GM20000 (cell line): ENCODE measurements around the gene STK40.

Experiments
- DNase-seq: peaks from one replicate; pipeline ENCODE4 v3.0.0; 2012; ENCODE audit warnings: low spot score
- TF ChIP-seq, protein P1 (sequence below): IDR thresholded peaks from 2 replicates; pipeline ENCODE4 v1.5.1; 2012; ENCODE audit warnings: mild to moderate bottlenecking, control low read depth; ENCODE audit errors: extremely low read depth, missing control alignments

The STK40 gene

DNA sequence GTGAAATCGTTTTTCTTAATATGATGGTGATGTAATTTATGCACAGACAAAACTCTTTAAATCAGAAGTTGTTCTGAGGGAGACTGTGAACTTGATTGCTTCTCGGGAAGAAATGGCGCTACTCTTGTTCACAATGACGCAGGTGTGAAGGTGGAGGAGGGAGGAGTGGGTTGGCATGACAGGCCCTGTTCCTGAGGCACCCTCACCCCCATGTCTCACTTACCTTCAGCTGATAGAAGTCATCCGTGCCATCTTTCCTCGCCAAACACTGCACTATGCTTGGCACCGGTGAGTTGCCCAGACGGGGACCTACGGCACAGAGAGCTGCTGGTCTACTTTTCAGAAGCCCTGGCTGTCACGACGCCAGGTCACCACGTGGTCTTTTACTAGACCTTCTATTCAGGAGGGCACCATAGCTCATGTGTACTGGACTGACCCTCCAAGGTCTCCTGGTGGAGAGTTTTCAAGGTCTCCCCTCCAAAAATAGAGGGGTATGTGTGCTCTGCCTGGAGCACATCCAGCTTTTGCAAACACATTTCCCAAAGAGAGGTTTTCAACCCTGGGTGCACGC, 27.1 kb downstream of the STK40 start:
- DNase-seq, result no peak
- TF ChIP-seq, protein P1, sequence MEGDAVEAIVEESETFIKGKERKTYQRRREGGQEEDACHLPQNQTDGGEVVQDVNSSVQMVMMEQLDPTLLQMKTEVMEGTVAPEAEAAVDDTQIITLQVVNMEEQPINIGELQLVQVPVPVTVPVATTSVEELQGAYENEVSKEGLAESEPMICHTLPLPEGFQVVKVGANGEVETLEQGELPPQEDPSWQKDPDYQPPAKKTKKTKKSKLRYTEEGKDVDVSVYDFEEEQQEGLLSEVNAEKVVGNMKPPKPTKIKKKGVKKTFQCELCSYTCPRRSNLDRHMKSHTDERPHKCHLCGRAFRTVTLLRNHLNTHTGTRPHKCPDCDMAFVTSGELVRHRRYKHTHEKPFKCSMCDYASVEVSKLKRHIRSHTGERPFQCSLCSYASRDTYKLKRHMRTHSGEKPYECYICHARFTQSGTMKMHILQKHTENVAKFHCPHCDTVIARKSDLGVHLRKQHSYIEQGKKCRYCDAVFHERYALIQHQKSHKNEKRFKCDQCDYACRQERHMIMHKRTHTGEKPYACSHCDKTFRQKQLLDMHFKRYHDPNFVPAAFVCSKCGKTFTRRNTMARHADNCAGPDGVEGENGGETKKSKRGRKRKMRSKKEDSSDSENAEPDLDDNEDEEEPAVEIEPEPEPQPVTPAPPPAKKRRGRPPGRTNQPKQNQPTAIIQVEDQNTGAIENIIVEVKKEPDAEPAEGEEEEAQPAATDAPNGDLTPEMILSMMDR, result no peak

DNA sequence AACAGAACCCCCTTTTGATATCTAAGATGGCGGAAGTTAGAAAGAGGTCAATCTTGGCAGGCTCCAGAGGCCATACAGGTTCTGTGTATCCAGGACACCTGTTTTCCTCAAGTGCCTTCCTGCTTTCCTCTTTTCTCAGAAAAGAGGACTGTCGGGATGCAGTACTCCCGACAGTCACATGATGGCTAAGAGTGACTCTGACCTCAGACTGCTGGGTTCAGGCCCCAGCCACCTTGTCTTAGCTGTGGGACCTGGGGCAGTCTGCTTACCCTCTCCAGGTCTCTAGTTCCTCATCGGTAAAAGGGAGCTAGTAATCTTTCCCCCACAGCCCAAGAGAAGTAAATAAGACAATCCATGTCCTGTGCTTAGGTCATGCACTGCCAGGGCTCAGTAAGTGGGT, 29.9 kb downstream of the STK40 start:
- no peak for DNase-seq
- TF ChIP-seq, protein P1, result no peak

DNA sequence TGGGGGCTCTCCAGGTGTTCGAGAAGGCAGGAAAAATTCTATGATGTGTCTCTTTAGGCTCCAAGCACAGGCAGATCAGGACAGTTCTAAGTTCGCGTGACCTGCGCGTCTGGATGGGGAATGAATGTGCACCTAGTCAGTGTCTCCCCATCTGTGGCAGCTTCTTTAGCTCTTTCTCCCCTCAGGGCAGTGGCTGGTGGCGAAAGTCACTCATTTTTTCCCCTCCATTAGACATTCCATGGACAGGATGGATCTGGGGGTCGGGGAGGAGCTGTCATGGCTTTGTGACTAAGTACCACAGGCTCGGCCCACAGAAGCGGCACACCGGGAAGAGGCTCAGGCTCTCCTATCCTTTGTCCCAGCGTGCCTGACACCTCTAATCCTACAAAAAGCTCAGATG, 31.2 kb downstream of the STK40 start:
- no peak for DNase-seq
- TF ChIP-seq, protein P1, result no peak

DNA sequence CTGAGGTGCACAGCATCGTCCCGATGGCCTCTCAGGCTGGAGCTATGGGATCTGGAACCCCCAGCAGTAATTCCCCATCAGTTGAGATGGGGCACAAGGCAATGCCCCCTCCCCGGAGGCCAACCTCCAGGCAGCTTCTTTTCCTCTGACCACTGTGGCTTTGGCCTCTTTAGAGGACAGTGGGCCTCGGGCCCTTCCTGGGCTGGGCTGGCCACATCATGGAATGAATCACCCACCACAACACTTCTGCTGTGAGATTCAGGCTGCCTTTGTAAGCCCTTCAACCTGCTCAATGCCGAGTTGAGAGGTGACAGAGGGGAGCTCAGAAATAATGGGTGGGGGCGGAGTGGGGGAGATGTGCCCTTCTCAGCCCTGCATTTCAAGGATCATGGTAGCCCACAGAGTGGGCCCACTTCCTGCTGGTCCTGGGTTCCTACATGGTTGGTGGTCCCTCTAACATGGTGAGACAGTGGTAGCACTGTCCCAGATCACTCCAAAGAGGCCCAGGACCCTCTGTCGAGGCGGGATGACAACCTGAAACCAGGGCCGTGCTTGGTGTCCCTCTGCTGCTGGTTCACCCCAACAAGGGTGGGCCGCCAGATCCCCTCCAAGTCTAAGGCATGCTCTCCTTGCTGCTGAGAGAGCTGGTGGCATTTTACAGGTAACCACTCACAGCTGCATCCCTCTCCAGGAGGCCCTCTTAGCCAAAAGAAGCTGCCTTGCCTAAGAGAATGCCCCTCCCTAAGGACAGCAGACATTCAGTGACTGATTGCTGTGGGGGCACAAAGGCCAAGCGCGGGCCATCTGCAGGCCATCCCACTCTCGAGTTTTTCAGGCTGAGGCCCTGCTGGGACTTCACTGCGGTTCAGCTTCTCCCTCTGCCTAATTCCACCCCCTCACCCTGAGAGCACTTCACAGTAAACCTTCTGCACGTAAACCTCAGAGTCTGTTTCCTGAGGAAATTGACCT, 32.5 kb downstream of the STK40 start:
- TF ChIP-seq, protein P1, result no peak
- no peak for DNase-seq

DNA sequence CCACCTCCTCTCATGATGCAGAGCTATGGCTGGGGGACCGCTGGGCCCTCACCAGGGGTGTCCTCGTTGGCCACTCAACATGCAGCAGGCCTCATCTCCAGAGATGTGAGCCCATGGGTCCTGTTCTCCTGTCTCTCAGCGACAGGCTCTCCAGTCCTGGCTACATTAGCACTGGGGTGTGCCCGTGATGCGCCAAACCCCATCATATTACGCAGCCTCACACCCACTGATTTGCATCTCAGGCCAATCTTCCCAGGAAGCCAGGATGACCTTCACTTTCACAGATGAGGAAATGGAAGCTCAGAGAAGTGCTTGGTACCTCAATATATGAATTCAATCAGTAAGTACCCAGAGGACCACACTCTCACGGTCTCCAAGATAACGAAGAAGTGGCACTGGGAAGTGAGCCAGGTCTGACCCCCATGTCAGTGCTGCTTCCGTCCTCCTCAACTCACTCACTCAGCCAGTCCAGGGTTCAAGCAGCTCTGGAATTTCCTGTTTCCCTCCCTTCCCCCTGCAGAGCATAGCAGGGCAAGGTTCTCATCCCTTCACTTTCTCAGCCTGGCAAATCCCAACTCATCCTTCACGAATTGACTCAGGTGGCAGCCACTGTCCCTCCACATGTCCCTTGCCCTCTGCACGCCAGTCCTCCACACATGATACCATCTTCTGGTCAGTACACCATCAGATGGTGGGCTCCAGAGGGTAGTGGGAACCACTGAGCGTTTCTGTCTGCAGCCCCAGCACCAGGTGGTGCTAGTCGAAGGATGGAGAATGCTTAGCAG, 33.4 kb downstream of the STK40 start:
- TF ChIP-seq, protein P1, result no peak
- DNase-seq, result no peak

DNA sequence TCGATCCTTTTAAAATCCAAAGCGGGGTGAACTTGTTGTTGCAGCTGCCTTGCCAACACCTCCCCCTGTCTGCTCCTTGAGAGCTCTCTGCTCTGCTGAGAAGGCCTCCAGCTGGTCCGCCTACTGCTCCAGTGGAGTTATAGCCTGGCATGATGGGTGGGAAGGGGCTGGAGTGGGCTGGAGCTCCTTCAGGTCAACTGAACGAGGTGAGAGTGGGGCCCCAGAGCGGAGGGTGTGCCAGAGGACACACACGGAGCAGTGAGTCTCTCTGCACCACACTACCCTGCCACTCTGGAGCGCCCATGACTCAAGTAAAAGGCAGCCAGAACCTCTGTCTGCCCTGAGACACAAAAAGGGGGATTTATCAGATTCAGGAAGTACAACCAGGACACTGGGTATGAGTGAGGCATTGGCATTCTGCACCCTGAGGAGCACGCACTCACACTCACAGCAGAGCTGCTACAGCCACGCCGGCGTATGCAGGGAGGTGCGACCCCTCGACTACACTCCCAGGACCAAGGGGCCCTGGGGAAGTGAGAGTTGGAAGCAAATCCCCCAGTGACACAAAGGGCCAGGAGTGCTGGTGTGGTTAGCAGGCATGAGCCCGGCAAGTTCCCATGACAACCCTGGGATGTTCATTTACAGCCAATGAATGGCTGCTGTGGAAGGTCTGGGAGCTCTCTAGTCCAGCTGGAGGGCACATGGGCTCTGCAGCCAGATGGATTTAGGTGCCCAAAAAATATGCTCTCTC, 34.3 kb downstream of the STK40 start:
- TF ChIP-seq, protein P1, result no peak
- no peak for DNase-seq
